Panc1 (cell line): ENCODE data around the gene PLEKHN1.

Source experiments
- CTCF ChIP-seq: fragments of 450-650 bp; IDR thresholded peaks from 2 replicates; pipeline ENCODE4 v1.5.1; 2017; ENCODE audit warnings: mild to moderate bottlenecking
- POLR2AphosphoS5 ChIP-seq: IDR thresholded peaks from 2 replicates; pipeline ENCODE4 v1.6.1; 2012; ENCODE audit warnings: mild to moderate bottlenecking, low read depth, low read length, moderate library complexity
- REST ChIP-seq, 2 experiments: IDR thresholded peaks; 2 replicates each; pipeline ENCODE4 v1.6.1; 2011 to 2012; ENCODE audit warnings: low read depth in 2 of 2, control low read depth in 1 of 2, low read length in 1 of 2, mild to moderate bottlenecking in 1 of 2, moderate library complexity in 1 of 2; ENCODE audit not compliant: insufficient read depth in 1 of 2

GRCh38 chr1:938088-938683 is 28.1 kb upstream of the PLEKHN1 start:
- 0 out of 4 replicates have a peak, but pooled peaks of 1 of the 2 experiments have one; percentile 43 for TF ChIP-seq REST (IDR thresholded peaks at IDR 0.05; ENCODE audit: insufficient read depth in 1 of 2, low read depth in 2 of 2, low read length in 1 of 2)
- peak; percentile 93 for TF ChIP-seq CTCF
- TF ChIP-seq POLR2AphosphoS5: no peak
